HG02642 (cell line): ENCODE data around the gene ZNF142.
"Not testable (repeated sequence)": the region's sequence is repeated elsewhere in the genome, so short reads cannot be mapped to it uniquely, and the experiment has no call there.

Experiments
- ATAC-seq: cut with Tn5 transposase; IDR thresholded peaks from one replicate; pipeline ENCODE4 v1.9.1; 2021; ENCODE audit warnings: mild to moderate bottlenecking; ENCODE audit not compliant: unreplicated experiment, poor library complexity

ZNF142 gene

DNA sequence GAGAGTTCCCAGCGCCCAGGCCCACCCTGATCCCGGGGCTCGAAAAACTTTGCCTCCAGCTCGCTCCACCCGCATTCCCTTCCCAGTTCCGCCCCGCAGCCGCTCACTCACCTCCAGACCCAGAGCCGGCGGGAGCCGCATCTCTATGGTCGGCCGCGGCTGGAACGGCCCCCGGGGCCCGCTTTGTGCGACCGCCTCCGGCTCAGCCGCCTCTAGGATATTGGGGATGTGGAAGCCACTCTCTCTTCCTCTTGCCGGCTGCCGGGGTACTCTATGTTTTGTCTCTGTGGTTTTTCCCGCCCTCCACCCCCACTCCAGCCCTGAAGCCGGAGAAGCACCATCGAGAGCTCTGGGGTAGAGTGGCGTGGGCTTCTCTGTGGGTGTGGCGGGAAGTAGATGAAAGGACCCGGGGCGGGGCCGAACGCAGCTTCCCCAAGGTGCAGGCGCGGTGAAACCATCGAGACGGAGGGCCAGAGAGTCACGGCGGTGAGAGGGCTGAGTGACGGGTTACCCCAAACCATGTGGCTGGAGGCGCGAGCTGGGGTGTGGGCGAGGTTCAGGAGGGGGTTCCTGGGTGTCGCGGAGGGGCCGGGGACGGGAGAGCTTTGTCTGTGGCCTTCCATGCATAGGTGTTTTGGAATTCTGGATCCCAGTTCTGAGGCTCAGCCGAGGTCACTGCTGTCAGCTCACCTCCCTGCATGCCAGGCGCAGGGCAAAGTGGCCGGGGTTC lies at the start of gene ZNF142, which contains the start of gene BCS1L:
Gene ZNF142, minus strand, starts transcription at position 366 of the 730 bp plus-strand sequence. CDS start 3,194 bp downstream, outside the sequence.
Gene BCS1L, plus strand, starts transcription at position 426 of the 730 bp plus-strand sequence. CDS start 1,305 bp downstream, outside the sequence.
- peak; percentile 94 for ATAC-seq

DNA sequence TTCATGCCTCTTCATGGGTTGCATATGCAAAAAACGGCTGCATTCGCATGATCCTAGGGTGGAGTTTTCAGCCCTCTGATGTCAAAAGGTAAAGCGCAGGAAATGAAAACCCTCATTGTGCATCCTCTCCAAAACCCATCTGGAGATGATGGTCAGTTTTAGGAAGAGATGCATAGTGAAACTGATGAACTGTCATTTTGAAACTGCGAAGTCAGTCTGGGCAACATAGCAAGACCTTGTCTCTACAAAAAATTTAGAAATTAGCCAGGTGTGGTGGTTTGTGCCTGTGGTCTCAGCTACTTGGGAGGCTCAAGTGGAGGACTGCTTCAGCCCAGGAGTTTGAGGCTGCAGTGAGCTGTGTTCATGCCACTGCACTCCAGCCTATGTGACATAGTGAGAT lies 48.7 kb upstream of the ZNF142 start:
- ATAC-seq: peak; percentile 23

DNA sequence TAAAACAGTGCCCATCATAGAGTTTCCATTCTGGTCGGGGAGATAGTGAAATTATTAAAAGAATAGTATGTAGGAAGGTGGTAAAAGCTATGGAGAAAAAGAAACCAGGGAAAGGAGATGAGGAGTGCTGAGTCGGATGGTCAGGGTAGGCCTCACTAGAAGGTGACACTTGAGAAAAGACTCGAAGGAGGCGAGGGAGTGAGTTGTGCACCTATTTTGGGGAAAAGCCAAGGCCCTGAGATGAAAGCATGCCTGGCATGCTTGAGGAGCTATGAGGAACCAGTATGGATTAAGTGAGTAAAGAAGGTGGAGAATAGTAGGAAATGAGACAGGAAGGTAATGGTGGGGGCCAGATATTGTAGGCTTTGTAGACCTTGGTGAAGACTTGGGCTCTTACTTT lies 43.9 kb upstream of the ZNF142 start:
- ATAC-seq: no peak

- ATAC-seq: no peak
These were observed 42.4 kb upstream of the ZNF142 start for GRCh38 chr2:218701806-218702205.

DNA sequence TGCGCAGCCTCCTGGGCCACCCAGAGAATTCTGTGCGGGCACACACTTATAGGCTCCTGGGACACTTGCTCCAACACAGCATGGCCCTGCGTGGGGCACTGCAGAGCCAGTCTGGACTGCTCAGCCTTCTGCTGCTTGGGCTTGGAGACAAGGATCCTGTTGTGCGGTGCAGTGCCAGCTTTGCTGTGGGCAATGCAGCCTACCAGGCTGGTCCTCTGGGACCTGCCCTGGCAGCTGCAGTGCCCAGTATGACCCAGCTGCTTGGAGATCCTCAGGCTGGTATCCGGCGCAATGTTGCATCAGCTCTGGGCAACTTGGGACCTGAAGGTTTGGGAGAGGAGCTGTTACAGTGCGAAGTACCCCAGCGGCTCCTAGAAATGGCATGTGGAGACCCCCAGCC lies 39.5 kb upstream of the ZNF142 start:
- no peak for ATAC-seq

DNA sequence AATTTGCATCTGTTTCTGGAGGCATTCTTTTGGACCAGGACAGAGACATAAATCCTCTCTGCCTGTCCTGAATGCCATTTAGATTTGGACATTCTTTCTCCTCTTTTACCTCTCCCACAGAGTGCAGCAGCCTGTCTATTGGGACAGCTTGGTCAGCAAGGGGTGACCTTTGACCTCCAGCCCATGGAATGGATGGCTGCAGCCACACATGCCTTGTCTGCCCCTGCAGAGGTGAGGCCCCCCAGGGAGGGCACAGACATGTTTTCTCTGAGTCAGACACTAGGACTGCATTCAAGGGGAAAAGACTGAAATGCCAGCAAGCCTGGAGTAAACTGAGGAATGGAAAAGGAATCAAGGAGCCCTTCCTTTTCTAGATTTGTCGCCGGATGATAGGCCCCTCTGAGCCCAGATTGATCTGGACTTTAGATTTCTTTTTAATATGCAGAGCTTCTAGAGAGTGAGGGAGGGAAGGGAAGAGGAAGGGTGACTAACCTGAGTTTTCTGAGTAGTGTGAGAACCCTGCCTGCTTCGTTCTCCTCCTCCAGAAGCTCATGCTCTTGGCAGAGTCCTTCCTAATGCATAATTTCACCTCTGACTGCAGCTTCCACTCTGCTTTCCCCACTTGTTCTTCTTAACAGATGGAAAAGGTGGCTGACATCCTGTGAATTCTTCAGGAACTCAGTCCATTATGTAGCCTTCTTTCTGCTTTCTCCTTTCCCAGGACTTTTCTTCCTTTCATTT lies 35.2 kb upstream of the ZNF142 start:
- ATAC-seq: no peak

DNA sequence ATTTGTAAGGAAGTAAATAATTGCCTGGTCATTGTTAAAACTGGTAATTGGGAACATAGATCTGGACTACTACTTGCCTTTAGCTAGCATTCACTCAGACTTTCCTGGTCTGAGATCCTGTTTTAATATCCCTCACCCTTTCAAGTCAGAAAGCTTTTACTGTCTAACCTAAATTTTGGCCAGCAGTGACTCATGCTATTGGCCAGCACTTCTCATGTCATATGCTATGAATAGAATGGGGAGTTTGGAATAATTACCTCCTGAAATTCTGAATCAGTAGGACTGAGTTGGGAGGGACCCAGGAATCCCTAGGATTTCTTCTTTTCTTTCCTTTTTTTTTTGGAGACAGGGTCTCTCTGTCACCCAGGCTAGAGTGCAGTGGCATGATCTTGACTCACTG lies 31.8 kb upstream of the ZNF142 start:
- no peak for ATAC-seq

DNA sequence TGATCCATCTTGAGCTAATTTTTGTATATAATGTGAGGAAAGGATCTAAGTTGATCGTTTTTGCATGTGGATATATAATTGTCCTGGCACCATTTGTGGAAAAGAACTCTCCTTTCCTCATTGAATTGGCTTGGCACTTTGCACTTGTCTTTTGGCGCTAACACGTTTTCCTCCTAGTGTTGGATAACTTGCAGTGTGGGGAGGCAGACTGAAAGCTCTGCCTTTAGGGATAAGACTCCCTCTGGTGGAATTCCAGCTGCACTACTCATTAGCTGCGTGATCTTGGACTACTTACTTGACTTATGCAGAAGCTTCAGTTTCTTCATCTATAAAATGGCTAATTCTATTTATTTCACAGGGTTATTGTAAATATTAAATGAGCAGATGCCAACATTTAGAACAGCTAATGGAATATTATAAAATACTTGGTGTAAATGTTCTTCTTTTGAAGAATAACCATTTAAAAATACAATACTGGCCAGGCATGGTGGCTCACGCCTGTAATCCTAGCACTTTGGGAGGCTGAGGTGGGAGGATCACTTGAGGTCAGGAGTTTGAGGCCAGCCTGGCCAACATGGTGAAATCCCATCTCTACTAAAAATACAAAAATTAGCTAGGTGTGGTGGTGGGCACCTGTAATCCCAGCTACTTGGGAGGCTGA lies 28.1 kb upstream of the ZNF142 start:
- not testable (repeated sequence) for ATAC-seq

- ATAC-seq: no peak
These were observed 20.6 kb upstream of the ZNF142 start for GRCh38 chr2:218680061-218680460.

- no peak for ATAC-seq
These were observed 19.7 kb upstream of the ZNF142 start for GRCh38 chr2:218679119-218679518.

DNA sequence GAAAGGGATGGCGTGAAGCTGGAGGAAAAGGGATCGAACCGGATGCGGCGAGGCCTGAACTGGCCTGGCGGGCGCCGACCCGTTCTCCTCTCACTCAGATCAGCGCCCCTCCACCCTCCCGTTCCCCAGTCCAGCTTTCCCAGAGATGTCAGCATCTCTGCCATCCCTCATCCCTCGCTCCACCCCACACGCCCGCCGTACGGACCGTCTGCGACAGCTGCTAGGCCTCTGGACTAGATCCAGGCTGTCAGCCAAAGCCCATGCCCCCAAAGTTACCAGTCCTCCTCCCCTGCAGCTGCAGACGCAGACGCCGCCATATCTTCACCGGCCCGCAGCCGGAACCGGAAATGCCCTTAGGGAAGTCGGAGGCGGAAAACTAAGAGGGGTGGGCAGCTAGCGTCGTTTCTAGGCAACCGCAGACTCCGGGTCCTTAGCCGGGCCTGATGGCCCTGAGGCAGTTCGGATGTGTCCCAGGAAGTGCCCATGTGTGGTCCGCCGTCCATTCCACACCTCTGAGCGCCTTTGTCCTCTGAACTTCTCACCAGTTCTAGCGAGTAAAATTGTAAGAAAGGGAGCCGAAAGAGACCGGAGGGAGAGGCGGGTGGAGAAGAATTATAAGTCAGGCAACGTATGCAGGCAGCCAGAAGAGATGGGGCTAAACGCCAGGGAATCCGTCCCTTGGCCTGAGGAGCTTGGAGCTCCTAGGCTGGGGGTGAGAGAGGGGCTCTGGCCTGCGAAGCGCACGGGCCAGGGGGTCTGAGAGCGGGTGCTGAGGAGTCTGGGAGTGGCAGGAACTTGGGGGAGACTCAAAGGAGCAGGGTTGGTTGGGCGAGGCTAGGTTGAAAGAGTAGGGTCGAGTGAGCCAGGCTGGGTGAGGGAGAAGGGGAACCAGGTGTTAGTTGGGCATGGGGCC lies 12.5 kb upstream of the ZNF142 start, which contains the start of the genes RNF25 and STK36:
Gene RNF25, minus strand, starts transcription at position 349 of the 913 bp plus-strand sequence. Its CDS starts 32 bp downstream, at position 317.
Gene STK36, plus strand, starts transcription at position 433 of the 913 bp plus-strand sequence. CDS start 744 bp downstream, outside the sequence.
- peak; percentile 98 for ATAC-seq

GRCh38 chr2:218671097-218671653 lies 11.8 kb upstream of the ZNF142 start:
- no peak for ATAC-seq

- ATAC-seq: no peak
These were observed 5.2 kb upstream of the ZNF142 start for GRCh38 chr2:218664653-218665052.

DNA sequence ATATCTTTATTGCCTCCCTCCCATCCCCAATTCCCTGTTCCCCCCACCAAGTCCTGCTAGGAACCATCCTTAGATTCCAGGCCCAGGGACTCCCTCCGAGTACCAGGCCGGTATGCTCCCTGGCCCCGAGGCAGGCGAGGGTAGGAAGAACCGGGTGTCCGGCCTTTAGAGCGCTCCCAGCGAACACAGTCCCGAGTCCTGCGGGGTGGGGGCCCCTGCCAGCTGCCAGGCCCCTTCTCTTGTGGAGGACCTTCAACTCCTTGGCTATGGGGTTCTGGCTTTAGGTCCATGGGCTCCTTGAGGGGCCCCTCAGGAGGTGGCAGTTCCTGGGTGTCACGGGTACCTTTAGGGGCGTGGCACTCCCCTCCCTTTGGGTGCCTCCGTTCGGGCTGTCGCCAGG lies 4.5 kb upstream of the ZNF142 start:
- no peak for ATAC-seq

GRCh38 chr2:218662827-218663226 lies 3.4 kb upstream of the ZNF142 start:
- ATAC-seq: no peak

DNA sequence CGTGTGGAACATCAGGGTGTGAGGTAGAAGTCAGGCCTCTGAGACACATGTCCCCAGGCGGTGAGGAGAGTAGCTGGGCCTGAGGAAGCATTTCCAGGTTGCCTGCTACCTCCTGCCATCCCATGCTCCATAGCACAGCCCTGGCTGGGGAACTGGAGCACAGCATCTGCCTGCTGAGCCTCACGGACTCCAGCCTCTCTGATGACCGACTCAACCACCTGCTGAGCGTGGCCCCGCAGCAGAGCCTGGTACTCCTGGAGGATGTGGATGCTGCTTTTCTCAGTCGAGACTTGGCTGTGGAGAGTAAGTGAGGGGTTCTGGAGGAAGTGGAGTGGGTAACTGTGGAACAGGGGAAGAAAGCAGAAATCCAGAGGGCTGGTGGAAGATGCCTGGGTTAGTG lies 3.0 kb upstream of the ZNF142 start:
- ATAC-seq: no peak

DNA sequence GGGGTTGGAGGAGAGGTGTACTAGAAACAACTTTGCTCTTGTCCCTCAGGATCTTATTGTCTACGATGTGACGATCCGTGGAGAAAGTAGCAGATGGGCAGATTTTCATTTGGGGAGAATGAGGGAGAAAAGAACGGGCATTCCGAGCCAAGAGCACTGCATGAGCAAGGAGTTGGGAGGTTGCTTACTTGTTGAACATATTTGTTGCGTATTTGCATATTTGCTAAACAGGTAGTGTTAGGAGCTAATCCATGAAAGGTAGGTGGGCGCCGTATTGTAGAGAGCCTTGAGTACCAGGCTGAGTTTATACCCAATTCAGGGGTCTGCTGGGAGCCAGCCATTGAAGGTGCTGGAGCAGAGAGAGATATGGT lies 550 bp upstream of the ZNF142 start:
- ATAC-seq: no peak

- peak; percentile 33 for ATAC-seq
These were observed 659 bp downstream of the ZNF142 start for GRCh38 chr2:218658671-218659257.

DNA sequence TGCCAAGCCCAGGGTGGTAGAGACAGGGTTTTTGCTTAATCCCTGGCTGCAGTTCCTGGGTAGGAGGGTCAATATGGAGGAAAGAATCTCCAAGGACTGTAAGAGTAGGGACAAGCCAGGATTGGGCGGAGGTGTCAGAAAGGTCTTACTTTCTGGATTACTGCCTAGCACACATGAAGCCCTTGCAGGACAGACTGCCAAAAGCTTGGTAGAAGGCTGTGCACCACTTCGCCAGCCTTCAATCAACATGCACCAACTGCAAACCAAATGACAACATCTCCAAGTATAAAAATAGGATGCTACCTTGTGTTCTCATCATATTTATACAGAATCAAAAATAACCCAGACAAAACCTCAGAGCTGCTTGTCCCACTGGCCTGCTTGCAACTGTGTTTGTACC lies 3.7 kb downstream of the ZNF142 start:
- ATAC-seq: no peak
